HTERT RPE-1 (cell line): ENCODE results near the gene CENPX.

Experiments used
- in situ Hi-C: fragments of 300-500 bp; cut with MboI; formaldehyde crosslinking; loops from 4 replicates; pipeline ENCODE4 v1.14.3; 2020; ENCODE audit warnings: low sequenced_read_pairs

CENPX gene

GRCh38 chr17:82012640-82013295 lies 9.9 kb downstream of the CENPX start:
- in situ Hi-C loops, result no loop called here

- in situ Hi-C loops, result no loop called here
These were observed 10.4 kb downstream of the CENPX start for GRCh38 chr17:82012261-82012639.

- in situ Hi-C loops, result no loop called here
These were observed 11.0 kb downstream of the CENPX start for GRCh38 chr17:82011617-82012187.

- in situ Hi-C loops, result no loop called here
These were observed 11.8 kb downstream of the CENPX start for GRCh38 chr17:82010575-82011525.

- in situ Hi-C loops, result no loop called here
These were observed 13.3 kb downstream of the CENPX start for GRCh38 chr17:82009413-82009812.

- in situ Hi-C loops, result no loop called here
These were observed 13.7 kb downstream of the CENPX start for GRCh38 chr17:82008941-82009405.

GRCh38 chr17:82008258-82008940 lies 14.3 kb downstream of the CENPX start:
- in situ Hi-C loops, result no loop called here

GRCh38 chr17:82007495-82008257 lies 15.0 kb downstream of the CENPX start:
- in situ Hi-C loops, result no loop called here

- in situ Hi-C loops, result no loop called here
These were observed 15.5 kb downstream of the CENPX start for GRCh38 chr17:82007228-82007494.

GRCh38 chr17:82006468-82007227 lies 16.0 kb downstream of the CENPX start:
- in situ Hi-C loops, result no loop called here

- in situ Hi-C loops, result no loop called here
These were observed 16.9 kb downstream of the CENPX start for GRCh38 chr17:82005701-82006348.

GRCh38 chr17:82004517-82005455 lies 17.9 kb downstream of the CENPX start:
- in situ Hi-C loops, result no loop called here

- in situ Hi-C loops, result no loop called here
These were observed 19.0 kb downstream of the CENPX start for GRCh38 chr17:82003411-82004381.

- in situ Hi-C loops, result no loop called here
These were observed 21.1 kb downstream of the CENPX start for GRCh38 chr17:82001571-82002056.

- in situ Hi-C loops, result no loop called here
These were observed 21.7 kb downstream of the CENPX start for GRCh38 chr17:82000803-82001570.
